ENCODE results near the gene CELF4. TPM values are rescaled to one million over a fixed set of nuclear protein-coding genes. Genes with fewer than 3 reads are reported as not detected.

CELF4 gene
- total and polyA plus RNA-seq, 2 donors (not counting 1 experiment from before 2014, with no cell fraction given) = 0.17 TPM; not detected in 1

DNA sequence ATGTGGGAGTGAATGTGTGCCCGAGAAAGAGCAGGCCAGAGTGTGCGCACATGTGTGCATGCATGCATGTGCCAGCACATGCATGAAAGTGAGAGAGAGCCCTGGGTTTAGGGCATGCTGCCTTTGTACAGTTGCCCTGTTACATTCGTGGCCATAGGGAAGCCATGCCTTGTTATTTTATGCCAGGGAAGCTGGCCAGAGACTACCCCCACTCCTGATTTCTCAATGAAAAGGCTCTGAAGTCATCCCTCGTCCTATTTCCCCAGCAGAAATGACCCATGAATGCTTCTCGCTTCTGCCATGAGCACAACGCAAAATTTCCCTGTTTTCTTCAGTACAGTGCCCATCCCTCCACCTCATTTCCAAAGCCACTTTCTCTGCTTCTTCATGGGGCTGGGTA is 143.0 kb downstream of the CELF4 start:
- no peak overlapping the region for H3K4me3 ChIP-seq (replicated peaks in 1 of 4; ENCODE audit: control extremely low read depth in 1 of 4, insufficient read depth in 1 of 4, low read depth in 3 of 4, low read length in 4 of 4)
- H3K36me3 ChIP-seq (ENCODE audit: control insufficient read depth, insufficient read depth, low read length) = no peaks in the 10 kb centered on the region
- H3K27me3 ChIP-seq (ENCODE audit: control insufficient read depth, insufficient read depth, low read length) = peaks cover 3% of the 10 kb centered on the region
- H3K9me3 ChIP-seq (ENCODE audit: control insufficient read depth, insufficient read depth, low read depth, low read length) = no peaks in the 10 kb centered on the region
- TF ChIP-seq, protein P1, sequence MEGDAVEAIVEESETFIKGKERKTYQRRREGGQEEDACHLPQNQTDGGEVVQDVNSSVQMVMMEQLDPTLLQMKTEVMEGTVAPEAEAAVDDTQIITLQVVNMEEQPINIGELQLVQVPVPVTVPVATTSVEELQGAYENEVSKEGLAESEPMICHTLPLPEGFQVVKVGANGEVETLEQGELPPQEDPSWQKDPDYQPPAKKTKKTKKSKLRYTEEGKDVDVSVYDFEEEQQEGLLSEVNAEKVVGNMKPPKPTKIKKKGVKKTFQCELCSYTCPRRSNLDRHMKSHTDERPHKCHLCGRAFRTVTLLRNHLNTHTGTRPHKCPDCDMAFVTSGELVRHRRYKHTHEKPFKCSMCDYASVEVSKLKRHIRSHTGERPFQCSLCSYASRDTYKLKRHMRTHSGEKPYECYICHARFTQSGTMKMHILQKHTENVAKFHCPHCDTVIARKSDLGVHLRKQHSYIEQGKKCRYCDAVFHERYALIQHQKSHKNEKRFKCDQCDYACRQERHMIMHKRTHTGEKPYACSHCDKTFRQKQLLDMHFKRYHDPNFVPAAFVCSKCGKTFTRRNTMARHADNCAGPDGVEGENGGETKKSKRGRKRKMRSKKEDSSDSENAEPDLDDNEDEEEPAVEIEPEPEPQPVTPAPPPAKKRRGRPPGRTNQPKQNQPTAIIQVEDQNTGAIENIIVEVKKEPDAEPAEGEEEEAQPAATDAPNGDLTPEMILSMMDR (conservative IDR thresholded peaks at IDR 0.05 in 1 of 2, IDR thresholded peaks at IDR 0.05 in 1 of 2; ENCODE audit: low read depth in 1 of 2, low read length in 2 of 2) = no peak
- TF ChIP-seq EZH2 (IDR thresholded peaks at IDR 0.05; ENCODE audit: low read length, missing control alignments) = no peak
- no peak overlapping the region for H3K4me2 ChIP-seq (ENCODE audit: extremely low read depth, insufficient read depth, low read length)
- H3K27ac ChIP-seq (ENCODE audit: insufficient read depth, low read length) = no peak overlapping the region
- no peak for DNase-seq (ENCODE audit: low read depth in 2 of 2)
- no peaks in the 10 kb centered on the region for H3K79me2 ChIP-seq (ENCODE audit: control insufficient read depth, insufficient read depth, low read length)
- H4K20me1 ChIP-seq (ENCODE audit: control insufficient read depth, extremely low read depth, insufficient read depth, low read length) = no peaks in the 10 kb centered on the region
- no peak overlapping the region for H3K9ac ChIP-seq (ENCODE audit: insufficient read depth, low read length)
- no peak overlapping the region for H2AFZ ChIP-seq (ENCODE audit: low read length)
- no peaks in the 10 kb centered on the region for H3K4me1 ChIP-seq (ENCODE audit: control insufficient read depth, extremely low read depth, insufficient read depth, low read length)

DNA sequence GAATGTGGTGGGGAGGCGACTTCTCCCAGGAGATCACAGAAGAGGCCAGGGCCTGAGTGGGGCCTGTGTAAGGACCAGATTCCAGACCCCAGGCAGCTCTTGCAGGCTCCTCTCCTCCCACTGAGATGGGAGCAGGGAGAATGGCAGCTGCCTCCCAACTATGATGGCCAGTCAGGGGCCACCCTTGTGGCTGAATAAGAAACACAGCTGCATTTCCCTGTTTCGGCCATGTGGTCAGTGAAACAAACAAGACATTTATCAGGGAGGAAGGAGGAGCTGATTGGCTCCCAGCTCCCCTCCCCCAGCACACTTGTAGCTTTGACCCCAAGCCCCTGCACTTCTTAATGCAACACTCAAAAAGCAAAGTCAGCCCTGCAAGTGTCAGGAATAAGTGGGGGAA is 143.5 kb downstream of the CELF4 start:
- Histone ChIP-seq H2AFZ (ENCODE audit: low read length) (no peak overlapping the region), H3K27ac (ENCODE audit: insufficient read depth, low read length) (no peak overlapping the region), H3K9me3 (ENCODE audit: control insufficient read depth, insufficient read depth, low read depth, low read length) (no peaks in the 10 kb centered on the region), H3K4me1 (ENCODE audit: control insufficient read depth, extremely low read depth, insufficient read depth, low read length) (no peaks in the 10 kb centered on the region), H3K4me2 (ENCODE audit: extremely low read depth, insufficient read depth, low read length) (no peak overlapping the region), H3K4me3 (replicated peaks in 1 of 4; ENCODE audit: control extremely low read depth in 1 of 4, insufficient read depth in 1 of 4, low read depth in 3 of 4, low read length in 4 of 4) (no peak overlapping the region), H3K36me3 (ENCODE audit: control insufficient read depth, insufficient read depth, low read length) (no peaks in the 10 kb centered on the region), H3K27me3 (ENCODE audit: control insufficient read depth, insufficient read depth, low read length) (peaks cover 3% of the 10 kb centered on the region), H3K9ac (ENCODE audit: insufficient read depth, low read length) (no peak overlapping the region), H3K79me2 (ENCODE audit: control insufficient read depth, insufficient read depth, low read length) (no peaks in the 10 kb centered on the region), H4K20me1 (ENCODE audit: control insufficient read depth, extremely low read depth, insufficient read depth, low read length) (no peaks in the 10 kb centered on the region)
- no peak for DNase-seq (ENCODE audit: low read depth in 2 of 2)
- TF ChIP-seq EZH2 (IDR thresholded peaks at IDR 0.05; ENCODE audit: low read length, missing control alignments) = no peak
- TF ChIP-seq, protein P1 (conservative IDR thresholded peaks at IDR 0.05 in 1 of 2, IDR thresholded peaks at IDR 0.05 in 1 of 2; ENCODE audit: low read depth in 1 of 2, low read length in 2 of 2) = no peak

DNA sequence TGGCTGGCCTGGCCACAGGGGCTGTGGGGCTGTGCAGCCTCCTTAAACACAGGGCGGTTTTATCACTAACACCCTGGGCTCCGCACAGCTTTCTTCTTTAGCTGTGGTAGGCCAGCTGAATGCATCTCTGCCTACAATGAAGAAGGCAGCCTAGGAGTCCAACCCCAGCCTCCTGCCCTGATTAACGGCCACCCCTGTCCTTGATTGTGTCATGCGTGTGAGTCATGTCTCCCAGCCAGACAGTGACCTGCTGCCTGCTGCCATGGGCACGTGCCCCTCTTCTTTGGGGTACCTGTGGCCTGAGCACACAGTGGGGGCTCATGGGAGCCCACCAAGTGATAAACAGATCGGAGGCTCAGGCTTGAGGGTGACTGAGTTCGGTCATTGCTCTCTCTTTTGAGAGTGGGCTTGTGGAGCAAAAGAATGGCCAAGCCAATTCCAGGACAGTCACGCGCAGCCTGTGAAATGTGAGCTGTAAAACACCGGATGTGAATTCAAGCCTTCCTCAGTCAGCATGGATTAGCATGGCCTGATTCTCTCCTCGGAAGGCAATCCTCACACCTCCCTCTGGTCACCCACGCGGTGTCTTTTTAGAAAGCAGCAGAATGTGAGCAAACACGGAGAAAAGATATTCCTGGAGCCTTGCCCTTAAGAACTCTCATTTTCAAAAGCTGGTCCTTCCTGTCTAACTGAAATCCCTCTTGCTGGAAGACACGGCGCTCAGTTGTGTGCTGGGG is 144.1 kb downstream of the CELF4 start:
- Histone ChIP-seq H3K36me3 (ENCODE audit: control insufficient read depth, insufficient read depth, low read length) (no peaks in the 10 kb centered on the region), H3K4me1 (ENCODE audit: control insufficient read depth, extremely low read depth, insufficient read depth, low read length) (no peaks in the 10 kb centered on the region), H3K79me2 (ENCODE audit: control insufficient read depth, insufficient read depth, low read length) (no peaks in the 10 kb centered on the region), H3K9me3 (ENCODE audit: control insufficient read depth, insufficient read depth, low read depth, low read length) (no peaks in the 10 kb centered on the region), H4K20me1 (ENCODE audit: control insufficient read depth, extremely low read depth, insufficient read depth, low read length) (no peaks in the 10 kb centered on the region), H3K4me3 (replicated peaks in 1 of 4; ENCODE audit: control extremely low read depth in 1 of 4, insufficient read depth in 1 of 4, low read depth in 3 of 4, low read length in 4 of 4) (no peak overlapping the region), H3K27me3 (ENCODE audit: control insufficient read depth, insufficient read depth, low read length) (peaks cover 3% of the 10 kb centered on the region), H3K4me2 (ENCODE audit: extremely low read depth, insufficient read depth, low read length) (no peak overlapping the region), H2AFZ (ENCODE audit: low read length) (no peak overlapping the region), H3K9ac (ENCODE audit: insufficient read depth, low read length) (no peak overlapping the region), H3K27ac (ENCODE audit: insufficient read depth, low read length) (no peak overlapping the region)
- no peak for DNase-seq (ENCODE audit: low read depth in 2 of 2)
- no peak for TF ChIP-seq EZH2 (IDR thresholded peaks at IDR 0.05; ENCODE audit: low read length, missing control alignments)
- TF ChIP-seq, protein P1 (conservative IDR thresholded peaks at IDR 0.05 in 1 of 2, IDR thresholded peaks at IDR 0.05 in 1 of 2; ENCODE audit: low read depth in 1 of 2, low read length in 2 of 2) = no peak
